Esophagus muscularis mucosa (tissue), 4 donors: ENCODE results near the gene HK2. TPM values are rescaled to one million over a fixed set of nuclear protein-coding genes. Genes with fewer than 3 reads are reported as not detected.
"Not testable (repeated sequence)": the region's sequence is repeated elsewhere in the genome, so short reads cannot be mapped to it uniquely, and the experiment has no call there.

ENCODE experiments used
- DNase-seq: peaks from one replicate; pipeline ENCODE4 v3.0.0-alpha.2; 2017; ENCODE audit errors: extremely low spot score
- H3K27ac ChIP-seq, 4 donors: fragments of 200-600 bp; sonication (generic); replicated peaks in 1 of 4; 1 replicate in 3 of 4; 2 replicates in 1 of 4; pipeline ENCODE4 v1.5.1; 2016 to 2019; ENCODE audit warnings: mild to moderate bottlenecking in 1 of 4
- H3K27me3 ChIP-seq, 4 donors: fragments of 200-600 bp; sonication (generic); one replicate each; pipeline versions ENCODE4 v1.5.1 to v1.6.0; 2016 to 2019
- H3K36me3 ChIP-seq, 4 donors: fragments of 200-600 bp; sonication (generic); one replicate each; pipeline ENCODE4 v1.5.1; 2016 to 2019
- H3K4me1 ChIP-seq, 4 donors: fragments of 200-600 bp; sonication (generic); one replicate each; pipeline ENCODE4 v1.5.1; 2016 to 2019
- H3K4me3 ChIP-seq, 4 donors: fragments of 200-600 bp; sonication (generic); 1 replicate in 2 of 4; 2 replicates in 2 of 4; pipeline ENCODE4 v1.5.1; 2016 to 2019; ENCODE audit warnings: mild to moderate bottlenecking in 4 of 4, moderate library complexity in 1 of 4
- H3K9me3 ChIP-seq, 4 donors: fragments of 200-600 bp; sonication (generic); 1 replicate in 3 of 4; 2 replicates in 1 of 4; pipeline ENCODE4 v1.5.1; 2016 to 2019
- EP300 ChIP-seq: sonication (generic); formaldehyde crosslinking; IDR thresholded peaks from one replicate; pipeline ENCODE4 v1.6.1; 2017; ENCODE audit warnings: antibody characterized with exemption
- POLR2A ChIP-seq: fragments of 450-650 bp; IDR thresholded peaks from one replicate; pipeline ENCODE4 v1.6.1; 2017; ENCODE audit warnings: antibody characterized with exemption, moderate library complexity, mild to moderate bottlenecking, low read depth
- POLR2AphosphoS5 ChIP-seq, 2 donors: sonication (generic); formaldehyde crosslinking; IDR thresholded peaks; one replicate each; pipeline ENCODE4 v1.6.1; 2017; ENCODE audit warnings: antibody characterized with exemption in 2 of 2
- WGBS: methylation state at CpG from one replicate; pipeline ENCODE4 v1.1.5; 2018; 5-methylcytosine and 5-hydroxymethylcytosine counted together
- intact Hi-C: fragments of 100-400 bp; cut with DNase I; formaldehyde crosslinking; loops from one replicate; pipeline ENCODE4 v1.15.1; 2023
- total RNA-seq, 4 donors: library from RNA; depleted of rRNA; stranded (reverse); fragments of >200 nt; gene quantifications; one replicate each; pipeline versions ENCODE4 v1.1.0 to v1.2.1, GENCODE V29; 2016
- TF ChIP-seq, protein P1 (sequence below), 3 experiments: fragments of 200-600 bp in 2 of 3; fragments of 450-650 bp in 1 of 3; sonication (generic) in 2 of 3; IDR thresholded peaks; one replicate each; pipeline ENCODE4 v1.5.1; 2017 to 2019; ENCODE audit warnings: antibody characterized with exemption in 3 of 3, mild to moderate bottlenecking in 2 of 3, moderate library complexity in 1 of 3

HK2 gene
- total RNA-seq, 4 donors from 2014 or later, result 0.97 to 5.3 (median 3.0) TPM

DNA sequence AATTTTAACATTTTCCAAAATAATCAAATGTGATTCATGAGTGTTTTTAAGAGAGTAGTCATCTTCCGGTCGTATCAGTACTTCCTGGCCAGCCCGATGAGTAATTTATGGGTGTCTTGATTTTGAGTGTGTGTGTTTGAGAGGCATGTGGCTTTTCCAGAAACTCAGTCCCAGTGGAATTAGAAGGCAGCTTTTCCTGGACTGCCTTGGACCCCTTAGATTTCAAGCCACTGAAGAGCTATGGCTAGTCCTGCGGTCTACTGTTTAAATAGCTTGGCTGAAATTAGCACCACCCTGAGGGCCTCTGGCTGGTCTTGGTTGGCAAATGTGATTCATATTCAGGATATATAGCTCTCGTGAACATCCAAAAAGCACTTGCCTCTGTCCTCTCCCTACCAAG lies 59.4 kb downstream of the HK2 start:
- TF ChIP-seq EP300 (no peak), POLR2A (no peak), POLR2AphosphoS5 (IDR thresholded peaks at IDR 0.05) (no peak)
- TF ChIP-seq, protein P1, sequence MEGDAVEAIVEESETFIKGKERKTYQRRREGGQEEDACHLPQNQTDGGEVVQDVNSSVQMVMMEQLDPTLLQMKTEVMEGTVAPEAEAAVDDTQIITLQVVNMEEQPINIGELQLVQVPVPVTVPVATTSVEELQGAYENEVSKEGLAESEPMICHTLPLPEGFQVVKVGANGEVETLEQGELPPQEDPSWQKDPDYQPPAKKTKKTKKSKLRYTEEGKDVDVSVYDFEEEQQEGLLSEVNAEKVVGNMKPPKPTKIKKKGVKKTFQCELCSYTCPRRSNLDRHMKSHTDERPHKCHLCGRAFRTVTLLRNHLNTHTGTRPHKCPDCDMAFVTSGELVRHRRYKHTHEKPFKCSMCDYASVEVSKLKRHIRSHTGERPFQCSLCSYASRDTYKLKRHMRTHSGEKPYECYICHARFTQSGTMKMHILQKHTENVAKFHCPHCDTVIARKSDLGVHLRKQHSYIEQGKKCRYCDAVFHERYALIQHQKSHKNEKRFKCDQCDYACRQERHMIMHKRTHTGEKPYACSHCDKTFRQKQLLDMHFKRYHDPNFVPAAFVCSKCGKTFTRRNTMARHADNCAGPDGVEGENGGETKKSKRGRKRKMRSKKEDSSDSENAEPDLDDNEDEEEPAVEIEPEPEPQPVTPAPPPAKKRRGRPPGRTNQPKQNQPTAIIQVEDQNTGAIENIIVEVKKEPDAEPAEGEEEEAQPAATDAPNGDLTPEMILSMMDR (IDR thresholded peaks at IDR 0.05), result no peak
- no peak overlapping the region for H3K27ac ChIP-seq
- H3K4me3 ChIP-seq, result no peak overlapping the region
- no peaks in the 10 kb centered on the region for H3K9me3 ChIP-seq
- H3K36me3 ChIP-seq, result peaks cover 0 to 30% (median 8%) of the 10 kb centered on the region in 4 donors
- WGBS, result 87% methylated on average over 5 of the region's 5 CpGs
- H3K4me1 ChIP-seq, result no peaks in the 10 kb centered on the region
- intact Hi-C loops, result no loop called here
- H3K27me3 ChIP-seq, result no peaks in the 10 kb centered on the region
- no peak for DNase-seq

DNA sequence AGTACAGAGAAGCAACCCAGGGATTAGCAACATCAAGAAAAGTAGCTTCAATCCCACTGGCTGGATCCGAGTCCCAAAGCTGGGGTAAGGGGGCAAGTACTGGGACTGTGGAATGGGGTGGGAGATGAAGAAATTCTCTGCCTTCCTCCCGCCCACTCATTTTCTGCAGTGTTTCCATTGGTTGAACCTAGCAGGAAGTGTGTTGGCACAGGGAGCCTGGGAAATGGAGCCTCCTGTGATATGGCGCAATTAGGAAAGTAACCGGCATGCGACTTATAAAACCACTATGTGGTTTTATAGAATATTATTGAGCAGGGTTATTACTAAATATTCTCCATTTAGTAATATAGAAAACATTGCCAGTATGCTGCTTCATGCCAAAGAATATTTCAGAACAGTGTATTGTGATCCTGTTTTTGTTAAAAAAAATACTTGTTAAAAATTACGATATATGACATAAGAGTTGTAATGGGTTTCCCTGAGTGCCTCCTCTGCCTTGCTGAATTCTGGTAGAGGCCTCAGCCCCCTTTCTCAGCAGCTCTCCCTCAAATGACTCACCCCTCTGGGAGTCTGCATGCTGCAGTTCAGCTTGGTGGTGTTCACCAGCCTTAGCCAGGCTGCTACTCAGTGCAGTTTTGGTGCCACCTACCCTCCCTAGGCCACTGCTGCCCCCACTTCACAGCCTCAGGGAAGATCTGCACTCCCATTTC lies 60.5 kb downstream of the HK2 start:
- Histone ChIP-seq H3K27ac (no peak overlapping the region), H3K4me1 (no peaks in the 10 kb centered on the region), H3K9me3 (no peaks in the 10 kb centered on the region), H3K36me3 (peaks cover 0 to 19% (median 1%) of the 10 kb centered on the region in 4 donors), H3K4me3 (no peak overlapping the region), H3K27me3 (no peaks in the 10 kb centered on the region)
- 85% methylated on average over 6 of the region's 6 CpGs for WGBS
- TF ChIP-seq POLR2A (no peak), EP300 (no peak), POLR2AphosphoS5 (IDR thresholded peaks at IDR 0.05) (no peak)
- TF ChIP-seq, protein P1 (IDR thresholded peaks at IDR 0.05), result no peak
- intact Hi-C loops, result no loop called here
- no peak for DNase-seq

DNA sequence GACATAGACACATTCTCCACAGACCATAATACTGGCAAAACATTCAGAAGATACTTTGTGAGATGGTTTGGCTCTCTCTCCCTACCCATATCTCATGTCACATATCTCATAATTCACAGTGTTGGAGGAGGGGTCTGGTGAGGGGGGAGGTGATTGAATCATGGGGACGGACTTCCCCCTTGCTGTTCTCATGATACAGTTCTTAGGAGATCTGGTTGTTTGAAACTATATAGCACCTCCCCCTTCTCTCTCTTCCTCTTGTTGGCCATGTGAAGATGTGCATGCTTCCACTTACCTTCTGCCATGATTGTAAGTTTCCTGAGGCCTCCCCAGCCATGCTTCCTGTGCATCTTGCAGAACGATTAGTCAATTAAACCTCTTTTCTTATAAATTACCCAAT lies 61.1 kb downstream of the HK2 start:
- H3K27ac ChIP-seq, result no peak overlapping the region
- intact Hi-C loops, result no loop called here
- H3K4me3 ChIP-seq, result no peak overlapping the region
- peaks cover 0 to 13% (median 0%) of the 10 kb centered on the region in 4 donors for H3K36me3 ChIP-seq
- DNase-seq, result no peak
- no peak for TF ChIP-seq POLR2AphosphoS5 (IDR thresholded peaks at IDR 0.05)
- no peaks in the 10 kb centered on the region for H3K9me3 ChIP-seq
- no peaks in the 10 kb centered on the region for H3K27me3 ChIP-seq
- no peaks in the 10 kb centered on the region for H3K4me1 ChIP-seq
- 88% methylated on average over 2 of the region's 2 CpGs for WGBS

DNA sequence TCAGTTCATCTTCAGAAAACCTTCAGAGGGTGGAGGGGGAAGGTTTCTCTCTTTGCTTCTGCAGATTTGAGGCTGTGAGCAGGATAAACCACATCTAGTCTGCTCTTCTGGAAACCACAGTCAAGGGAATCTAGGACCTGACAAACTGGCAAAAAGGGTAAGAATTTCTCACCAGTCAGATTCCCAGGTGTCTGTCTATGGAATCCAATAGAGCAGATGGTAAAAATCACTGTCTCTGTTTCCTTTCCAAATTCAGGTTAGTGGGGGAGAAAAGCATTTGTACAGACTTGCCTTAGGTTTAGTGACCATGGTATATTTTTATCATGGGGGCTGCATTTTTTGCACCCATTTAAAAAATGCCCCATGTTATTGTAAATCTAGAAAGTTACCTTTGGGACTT lies 62.3 kb downstream of the HK2 start:
- DNase-seq, result no peak
- intact Hi-C loops, result no loop called here
- no peaks in the 10 kb centered on the region for H3K27me3 ChIP-seq
- no peak overlapping the region for H3K27ac ChIP-seq
- no peaks in the 10 kb centered on the region for H3K9me3 ChIP-seq
- H3K36me3 ChIP-seq, result peaks cover 0 to 2% (median 0%) of the 10 kb centered on the region in 4 donors
- no peaks in the 10 kb centered on the region for H3K4me1 ChIP-seq
- TF ChIP-seq, protein P1 (IDR thresholded peaks at IDR 0.05), result no peak
- TF ChIP-seq POLR2AphosphoS5 (IDR thresholded peaks at IDR 0.05) (no peak), POLR2A (no peak), EP300 (no peak)
- no peak overlapping the region for H3K4me3 ChIP-seq

DNA sequence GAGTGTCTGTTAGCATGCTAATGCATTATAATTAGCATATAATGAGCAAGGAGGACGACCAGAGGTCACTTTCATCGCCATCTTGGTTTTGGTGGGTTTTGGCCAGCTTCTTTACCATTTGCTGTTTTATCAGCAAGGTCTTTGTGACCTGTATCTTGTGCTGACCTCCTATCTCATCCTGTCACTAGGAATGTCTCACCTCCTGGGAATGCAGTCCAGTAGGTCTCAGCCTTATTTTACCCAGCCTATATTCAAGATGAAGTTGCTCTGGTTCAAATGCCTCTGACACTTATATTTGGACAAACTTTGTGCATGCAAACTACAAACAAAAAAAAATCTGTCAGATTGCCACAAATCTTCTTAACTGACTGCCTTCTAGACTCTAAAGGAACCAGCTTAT lies 66.3 kb downstream of the HK2 start:
- H3K27ac ChIP-seq, H3K4me1 ChIP-seq, H3K9me3 ChIP-seq, DNase-seq, H3K27me3 ChIP-seq, intact Hi-C loops, H3K36me3 ChIP-seq, H3K4me3 ChIP-seq: not testable (repeated sequence)
- WGBS, result 96% methylated on average over 2 of the region's 2 CpGs
